GM23338 (cell line): ENCODE measurements around the gene DLX5. TPM values are rescaled to one million over a fixed set of nuclear protein-coding genes. Genes with fewer than 3 reads are reported as not detected.
A peak's percentile ranks its signal among the peaks of the same experiment; 100 is the strongest.

Experiments used
- ATAC-seq: fragments of 200-7000 bp; cut with Tn5 transposase; 3 replicates; pipeline ENCODE4 v1.9.1; 2020
- DNase-seq: peaks from one replicate; pipeline ENCODE4 v3.0.0-alpha.2; 2015; ENCODE audit warnings: low spot score
- H2AFZ ChIP-seq: fragments of 200-600 bp; sonication (generic); 2 replicates; pipeline ENCODE4 v1.8.0; 2016; ENCODE audit warnings: antibody characterized with exemption, mild to moderate bottlenecking, moderate library complexity
- H3F3A ChIP-seq: fragments of 200-600 bp; sonication (generic); replicated peaks from 2 replicates; pipeline ENCODE4 v1.8.0; 2017; ENCODE audit warnings: antibody characterized with exemption, mixed run types, low read depth
- H3K27ac ChIP-seq: fragments of 200-600 bp; sonication (generic); 2 replicates; pipeline ENCODE4 v1.6.1; 2016; ENCODE audit warnings: low read depth
- H3K27me3 ChIP-seq: fragments of 200-600 bp; sonication (generic); 2 replicates; pipeline ENCODE4 v1.8.0; 2016; ENCODE audit warnings: mild to moderate bottlenecking, mixed run types, moderate library complexity; ENCODE audit not compliant: insufficient read depth
- H3K36me3 ChIP-seq: fragments of 200-600 bp; sonication (generic); 2 replicates; pipeline ENCODE4 v1.8.0; 2016; ENCODE audit warnings: mild to moderate bottlenecking; ENCODE audit not compliant: insufficient read depth
- H3K4me1 ChIP-seq: fragments of 200-600 bp; sonication (generic); 2 replicates; pipeline ENCODE4 v1.8.0; 2016; ENCODE audit warnings: mild to moderate bottlenecking, moderate library complexity; ENCODE audit not compliant: insufficient read depth
- H3K4me2 ChIP-seq: fragments of 200-600 bp; sonication (generic); 2 replicates; pipeline ENCODE4 v1.7.1; 2017; ENCODE audit warnings: mixed run types
- H3K4me3 ChIP-seq: fragments of 200-600 bp; sonication (generic); 2 replicates; pipeline ENCODE4 v1.6.1; 2016; ENCODE audit warnings: mixed run types
- H3K79me2 ChIP-seq: fragments of 200-600 bp; sonication (generic); replicated peaks from 2 replicates; pipeline ENCODE4 v1.8.0; 2017; ENCODE audit warnings: mild to moderate bottlenecking; ENCODE audit not compliant: insufficient read depth
- H3K9me2 ChIP-seq: fragments of 200-600 bp; sonication (generic); 2 replicates; pipeline ENCODE4 v1.8.0; 2017; ENCODE audit not compliant: insufficient read depth
- H4K20me1 ChIP-seq: fragments of 200-600 bp; sonication (generic); replicated peaks from 2 replicates; pipeline ENCODE4 v1.8.0; 2017; ENCODE audit warnings: mild to moderate bottlenecking; ENCODE audit not compliant: insufficient read depth
- H3K27ac Mint-ChIP-seq: 2 replicates; pipeline ENCODE4 v1.8.0; 2020; ENCODE audit warnings: inconsistent platforms, mild to moderate bottlenecking, moderate library complexity, mixed read lengths
- H3K27me3 Mint-ChIP-seq: 3 replicates; pipeline ENCODE4 v1.8.0; 2022; ENCODE audit warnings: low read depth, mild to moderate bottlenecking, moderate library complexity, mixed read lengths, inconsistent platforms; ENCODE audit not compliant: insufficient read depth, poor library complexity
- H3K36me3 Mint-ChIP-seq: 3 replicates; pipeline ENCODE4 v1.8.0; 2021; ENCODE audit warnings: low read depth, mild to moderate bottlenecking, inconsistent platforms, moderate library complexity, mixed read lengths
- H3K4me1 Mint-ChIP-seq: 3 replicates; pipeline ENCODE4 v1.8.0; 2020; ENCODE audit warnings: mild to moderate bottlenecking, inconsistent platforms, mixed read lengths
- H3K4me3 Mint-ChIP-seq: 3 replicates; pipeline ENCODE4 v1.8.0; 2021; ENCODE audit warnings: moderate library complexity, mild to moderate bottlenecking, inconsistent platforms, mixed read lengths
- H3K9me3 Mint-ChIP-seq: 3 replicates; pipeline ENCODE4 v1.8.0; 2020; ENCODE audit warnings: moderate library complexity, mild to moderate bottlenecking, inconsistent platforms, mixed read lengths
- CREB1 ChIP-seq: fragments of 250-450 bp; sonication (Bioruptor Pico); IDR thresholded peaks from 2 replicates; pipeline ENCODE4 v1.5.0; 2020; ENCODE audit warnings: low read depth, mild to moderate bottlenecking, moderate library complexity
- EZH2 ChIP-seq: fragments of 200-600 bp; sonication (generic); IDR thresholded peaks from one replicate; pipeline ENCODE4 v1.8.0; 2017; ENCODE audit warnings: antibody characterized with exemption, mild to moderate bottlenecking, low read depth; ENCODE audit not compliant: unreplicated experiment
- EZH2phosphoT487 ChIP-seq: fragments of 200-600 bp; sonication (generic); IDR thresholded peaks from one replicate; pipeline ENCODE4 v1.8.1; 2018; ENCODE audit warnings: antibody characterized with exemption; ENCODE audit not compliant: unreplicated experiment
- NANOG ChIP-seq: IDR thresholded peaks from 2 replicates; pipeline ENCODE4 v1.6.1; 2016; ENCODE audit warnings: antibody characterized with exemption, borderline replicate concordance
- POLR2AphosphoS5 ChIP-seq: IDR thresholded peaks from 2 replicates; pipeline ENCODE4 v1.6.1; 2016; ENCODE audit warnings: antibody characterized with exemption, low read depth
- polyA plus RNA-seq: library from polyadenylated mRNA; unstranded; fragments of >200 nt; fragmentation: Nextera tagmentation; extraction: Ambion mirVana; gene quantifications from 2 replicates; pipeline ENCODE4 v1.2.1, GENCODE V29; 2016
- total RNA-seq: library from RNA; depleted of rRNA; stranded (reverse); fragments of >200 nt; shearing (Covaris generic); gene quantifications from 2 replicates; pipeline ENCODE4 v1.2.3, GENCODE V29; 2014
- TF ChIP-seq, protein P1 (sequence below), 2 experiments: fragments of 200-600 bp in 1 of 2; sonication (generic) in 1 of 2; conservative IDR thresholded peaks; 2 replicates each; pipeline versions ENCODE4 v1.5.1 to v1.6.1; 2016 to 2017; ENCODE audit warnings: antibody characterized with exemption in 2 of 2, low read depth in 2 of 2, mild to moderate bottlenecking in 2 of 2, moderate library complexity in 1 of 2
- TF ChIP-seq, protein P2 (sequence below): IDR thresholded peaks from 2 replicates; pipeline ENCODE4 v1.6.1; 2016; ENCODE audit warnings: antibody characterized with exemption
- TF ChIP-seq, protein P3 (sequence below): IDR thresholded peaks from one replicate; pipeline ENCODE4 v1.6.1; 2018; ENCODE audit warnings: antibody characterized with exemption; ENCODE audit not compliant: unreplicated experiment

DLX5 gene
- total and polyA plus RNA-seq, 2 experiments from 2014 or later = not detected

DNA sequence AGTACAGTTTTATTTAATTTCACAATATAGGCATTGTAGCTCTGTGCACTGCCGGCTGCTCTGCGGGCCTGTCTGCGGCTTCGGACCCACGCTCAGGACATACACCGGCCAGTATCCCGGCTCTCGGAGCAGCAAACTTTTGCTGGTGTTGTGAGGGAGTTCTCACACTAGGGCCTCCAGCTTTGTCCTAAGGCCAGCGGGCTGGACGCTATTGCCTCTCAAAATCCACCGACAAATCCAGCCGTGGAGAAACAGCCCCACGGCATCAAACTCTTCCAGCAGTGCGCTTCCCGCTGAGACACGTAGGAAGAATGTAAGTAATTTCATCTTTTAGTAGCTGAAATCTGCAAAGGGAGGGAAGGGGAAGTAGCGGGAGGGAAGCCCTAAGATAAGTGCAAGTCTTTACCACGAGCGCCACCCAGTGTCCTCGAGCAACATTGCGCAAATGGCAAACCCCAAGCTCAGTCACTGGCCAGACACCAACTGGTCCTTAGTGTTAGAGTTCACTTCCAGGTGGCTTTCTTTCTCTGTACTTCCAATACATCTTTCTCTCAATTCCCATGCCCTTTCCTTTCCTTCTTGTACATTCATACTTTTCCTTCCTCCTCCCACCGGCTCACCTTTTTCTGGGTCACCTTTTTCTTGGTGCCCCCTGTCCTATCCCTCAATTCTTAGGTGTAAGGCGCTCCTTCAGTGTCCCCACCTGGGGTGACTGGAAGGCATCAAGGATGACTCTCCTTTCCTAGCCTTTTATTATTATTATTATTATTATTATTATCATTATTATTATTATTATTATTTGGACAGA, 3.0 kb upstream of the DLX5 start:
- Histone ChIP-seq H3K27ac (no peak overlapping the region), H3K79me2 (no peaks in the 10 kb centered on the region), H4K20me1 (peaks cover 5% of the 10 kb centered on the region), H3K4me2 (peak overlapping the region; percentile 88), H3K27me3 (peaks cover 83% of the 10 kb centered on the region), H3K4me3 (peak overlapping the region; percentile 59), H2AFZ (no peak overlapping the region), H3F3A (peaks cover 12% of the 10 kb centered on the region; the same call in 1 of the 2 replicates), H3K4me1 (peaks cover 44% of the 10 kb centered on the region), H3K9me2 (no peaks in the 10 kb centered on the region), H3K36me3 (no peaks in the 10 kb centered on the region)
- H3K4me3 Mint-ChIP-seq = peak overlapping the region; percentile 67
- peak; percentile 91 for DNase-seq
- H3K27me3 Mint-ChIP-seq = peaks cover 57% of the 10 kb centered on the region
- no peak overlapping the region for H3K27ac Mint-ChIP-seq
- no peaks in the 10 kb centered on the region for H3K36me3 Mint-ChIP-seq
- H3K4me1 Mint-ChIP-seq = peaks cover 44% of the 10 kb centered on the region
- ATAC-seq = peak; percentile 34
- TF ChIP-seq CREB1 (CRISPR knock-in tag) (no peak), EZH2 (peak; percentile 96), NANOG (no peak), POLR2AphosphoS5 (no peak), EZH2phosphoT487 (peak; percentile 68)
- TF ChIP-seq, protein P1, sequence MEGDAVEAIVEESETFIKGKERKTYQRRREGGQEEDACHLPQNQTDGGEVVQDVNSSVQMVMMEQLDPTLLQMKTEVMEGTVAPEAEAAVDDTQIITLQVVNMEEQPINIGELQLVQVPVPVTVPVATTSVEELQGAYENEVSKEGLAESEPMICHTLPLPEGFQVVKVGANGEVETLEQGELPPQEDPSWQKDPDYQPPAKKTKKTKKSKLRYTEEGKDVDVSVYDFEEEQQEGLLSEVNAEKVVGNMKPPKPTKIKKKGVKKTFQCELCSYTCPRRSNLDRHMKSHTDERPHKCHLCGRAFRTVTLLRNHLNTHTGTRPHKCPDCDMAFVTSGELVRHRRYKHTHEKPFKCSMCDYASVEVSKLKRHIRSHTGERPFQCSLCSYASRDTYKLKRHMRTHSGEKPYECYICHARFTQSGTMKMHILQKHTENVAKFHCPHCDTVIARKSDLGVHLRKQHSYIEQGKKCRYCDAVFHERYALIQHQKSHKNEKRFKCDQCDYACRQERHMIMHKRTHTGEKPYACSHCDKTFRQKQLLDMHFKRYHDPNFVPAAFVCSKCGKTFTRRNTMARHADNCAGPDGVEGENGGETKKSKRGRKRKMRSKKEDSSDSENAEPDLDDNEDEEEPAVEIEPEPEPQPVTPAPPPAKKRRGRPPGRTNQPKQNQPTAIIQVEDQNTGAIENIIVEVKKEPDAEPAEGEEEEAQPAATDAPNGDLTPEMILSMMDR (conservative IDR thresholded peaks at IDR 0.05; ENCODE audit: low read depth in 2 of 2) = peak; percentile 89 to 96
- H3K9me3 Mint-ChIP-seq = no peaks in the 10 kb centered on the region; the same call in 2 of the 3 replicates

DNA sequence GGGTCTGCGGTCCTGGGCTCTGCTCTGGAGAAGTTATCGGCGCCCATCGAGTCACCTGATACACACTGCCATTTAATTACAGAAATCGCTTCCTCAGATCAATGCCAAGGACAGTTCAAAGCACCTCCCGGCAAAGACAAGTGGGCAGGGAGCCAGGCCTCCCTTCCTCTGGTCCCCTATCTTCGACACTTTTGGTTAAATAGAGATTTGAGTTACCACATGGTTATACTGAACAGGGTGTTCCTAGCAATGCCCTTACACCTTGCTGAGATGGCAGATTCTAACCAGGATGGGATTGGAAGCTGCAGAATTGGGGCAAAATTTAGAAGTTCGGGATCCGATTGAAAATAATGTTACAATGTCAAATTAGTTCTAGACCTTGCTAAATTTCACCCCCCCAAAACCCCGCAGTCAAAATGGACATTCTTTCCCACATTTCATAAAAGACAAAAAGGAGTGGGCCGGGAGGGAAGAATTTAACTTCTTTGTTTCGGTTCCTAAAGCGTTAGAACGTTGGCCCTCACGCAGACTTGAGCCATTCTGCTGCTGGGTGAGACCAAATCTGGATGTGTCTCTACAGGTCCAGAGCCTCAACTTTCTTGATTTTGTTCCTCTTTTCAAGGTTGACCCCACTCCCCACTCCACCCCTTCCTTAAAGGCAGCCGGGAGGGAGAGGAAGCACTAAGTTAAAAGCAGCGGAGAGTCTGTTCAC, 2.2 kb upstream of the DLX5 start:
- Histone ChIP-seq H3K36me3 (no peaks in the 10 kb centered on the region), H3K27ac (no peak overlapping the region), H3K4me2 (peak overlapping the region; percentile 90), H3K9me2 (no peaks in the 10 kb centered on the region), H2AFZ (no peak overlapping the region), H4K20me1 (peaks cover 9% of the 10 kb centered on the region), H3K4me1 (peaks cover 52% of the 10 kb centered on the region), H3K27me3 (peaks cover 90% of the 10 kb centered on the region), H3F3A (peaks cover 18% of the 10 kb centered on the region), H3K4me3 (peak overlapping the region; percentile 59), H3K79me2 (no peaks in the 10 kb centered on the region)
- no peaks in the 10 kb centered on the region; the same call in 1 of the 3 replicates for H3K9me3 Mint-ChIP-seq
- H3K36me3 Mint-ChIP-seq = no peaks in the 10 kb centered on the region
- DNase-seq (no peak), ATAC-seq (no peak)
- TF ChIP-seq EZH2phosphoT487 (no peak), EZH2 (peak; percentile 66), NANOG (no peak)
- TF ChIP-seq, protein P1 (conservative IDR thresholded peaks at IDR 0.05; ENCODE audit: low read depth in 2 of 2) = no peak
- TF ChIP-seq, protein P2, sequence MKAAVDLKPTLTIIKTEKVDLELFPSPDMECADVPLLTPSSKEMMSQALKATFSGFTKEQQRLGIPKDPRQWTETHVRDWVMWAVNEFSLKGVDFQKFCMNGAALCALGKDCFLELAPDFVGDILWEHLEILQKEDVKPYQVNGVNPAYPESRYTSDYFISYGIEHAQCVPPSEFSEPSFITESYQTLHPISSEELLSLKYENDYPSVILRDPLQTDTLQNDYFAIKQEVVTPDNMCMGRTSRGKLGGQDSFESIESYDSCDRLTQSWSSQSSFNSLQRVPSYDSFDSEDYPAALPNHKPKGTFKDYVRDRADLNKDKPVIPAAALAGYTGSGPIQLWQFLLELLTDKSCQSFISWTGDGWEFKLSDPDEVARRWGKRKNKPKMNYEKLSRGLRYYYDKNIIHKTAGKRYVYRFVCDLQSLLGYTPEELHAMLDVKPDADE = no peak
- TF ChIP-seq, protein P3, sequence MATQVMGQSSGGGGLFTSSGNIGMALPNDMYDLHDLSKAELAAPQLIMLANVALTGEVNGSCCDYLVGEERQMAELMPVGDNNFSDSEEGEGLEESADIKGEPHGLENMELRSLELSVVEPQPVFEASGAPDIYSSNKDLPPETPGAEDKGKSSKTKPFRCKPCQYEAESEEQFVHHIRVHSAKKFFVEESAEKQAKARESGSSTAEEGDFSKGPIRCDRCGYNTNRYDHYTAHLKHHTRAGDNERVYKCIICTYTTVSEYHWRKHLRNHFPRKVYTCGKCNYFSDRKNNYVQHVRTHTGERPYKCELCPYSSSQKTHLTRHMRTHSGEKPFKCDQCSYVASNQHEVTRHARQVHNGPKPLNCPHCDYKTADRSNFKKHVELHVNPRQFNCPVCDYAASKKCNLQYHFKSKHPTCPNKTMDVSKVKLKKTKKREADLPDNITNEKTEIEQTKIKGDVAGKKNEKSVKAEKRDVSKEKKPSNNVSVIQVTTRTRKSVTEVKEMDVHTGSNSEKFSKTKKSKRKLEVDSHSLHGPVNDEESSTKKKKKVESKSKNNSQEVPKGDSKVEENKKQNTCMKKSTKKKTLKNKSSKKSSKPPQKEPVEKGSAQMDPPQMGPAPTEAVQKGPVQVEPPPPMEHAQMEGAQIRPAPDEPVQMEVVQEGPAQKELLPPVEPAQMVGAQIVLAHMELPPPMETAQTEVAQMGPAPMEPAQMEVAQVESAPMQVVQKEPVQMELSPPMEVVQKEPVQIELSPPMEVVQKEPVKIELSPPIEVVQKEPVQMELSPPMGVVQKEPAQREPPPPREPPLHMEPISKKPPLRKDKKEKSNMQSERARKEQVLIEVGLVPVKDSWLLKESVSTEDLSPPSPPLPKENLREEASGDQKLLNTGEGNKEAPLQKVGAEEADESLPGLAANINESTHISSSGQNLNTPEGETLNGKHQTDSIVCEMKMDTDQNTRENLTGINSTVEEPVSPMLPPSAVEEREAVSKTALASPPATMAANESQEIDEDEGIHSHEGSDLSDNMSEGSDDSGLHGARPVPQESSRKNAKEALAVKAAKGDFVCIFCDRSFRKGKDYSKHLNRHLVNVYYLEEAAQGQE = no peak
- peaks cover 52% of the 10 kb centered on the region for H3K4me1 Mint-ChIP-seq
- no peak overlapping the region for H3K27ac Mint-ChIP-seq
- H3K27me3 Mint-ChIP-seq = peaks cover 65% of the 10 kb centered on the region
- H3K4me3 Mint-ChIP-seq = peak overlapping the region; percentile 67
